H1 (cell line): Measurements from ENCODE around the gene KRCC1. TPM values are rescaled to one million over a fixed set of nuclear protein-coding genes. Genes with fewer than 3 reads are reported as not detected.

ENCODE experiments used
- CBX5 ChIP-seq: fragments of 300-800, 300-1000 bp; sonication (generic); IDR thresholded peaks from 2 replicates; pipeline ENCODE4 v1.7.1; 2016; ENCODE audit warnings: antibody characterized with exemption, low read length, low read depth
- MAFK ChIP-seq: IDR thresholded peaks from 2 replicates; pipeline ENCODE4 v1.6.1; 2012; ENCODE audit warnings: low read depth, mild to moderate bottlenecking, improper control_type of control experiment, low read length
- SUZ12 ChIP-seq: fragments of 200-600 bp; sonication (generic); IDR thresholded peaks from 2 replicates; pipeline ENCODE4 v1.6.1; 2012; ENCODE audit warnings: mild to moderate bottlenecking, inconsistent platforms, low read length, moderate library complexity, mixed read lengths
- TAF7 ChIP-seq: optimal IDR thresholded peaks from 2 replicates; pipeline ENCODE3; 2011; ENCODE audit warnings: low read depth, mild to moderate bottlenecking, inconsistent platforms, low read length, moderate library complexity, borderline replicate concordance
- TEAD4 ChIP-seq: IDR thresholded peaks from 2 replicates; pipeline ENCODE4 v1.6.1; 2012; ENCODE audit warnings: low read depth, low read length, inconsistent platforms, mixed read lengths
- ZNF274 ChIP-seq: IDR thresholded peaks from 2 replicates; pipeline ENCODE4 v1.7.0; 2012; ENCODE audit warnings: low read length, borderline replicate concordance; ENCODE audit errors: extremely low read depth
- polyA plus RNA-seq, 7 experiments: library from polyadenylated mRNA; depleted of rRNA in 3 of 7; stranded (reverse) in 5 of 7; unstranded in 2 of 7; fragments of >200 nt in 5 of 7; fragments of 200-250 nt in 2 of 7; gene quantifications; 1 replicate in 5 of 7; 2 replicates in 1 of 7; 4 replicates in 1 of 7; pipeline versions ENCODE4 v1.2.1 to v1.2.3, GENCODE V29; 2011 to 2013; ENCODE audit warnings: missing spikeins in 2 of 7, mixed read lengths in 2 of 7
- total RNA-seq: library from RNA; stranded (reverse); fragmentation: NEBNext Ultra II Directional; extraction: Animal tissue kit (Norgen Biotek cat#: 25700); gene quantifications from 2 replicates; pipeline ENCODE4 v1.2.1, GENCODE V29; 2021

Gene KRCC1
- total and polyA plus RNA-seq, 2 of the 8 experiments (the other 6 are each of a cell fraction or from before 2014, with no cell fraction given) = 5.1 to 8.5 TPM

DNA sequence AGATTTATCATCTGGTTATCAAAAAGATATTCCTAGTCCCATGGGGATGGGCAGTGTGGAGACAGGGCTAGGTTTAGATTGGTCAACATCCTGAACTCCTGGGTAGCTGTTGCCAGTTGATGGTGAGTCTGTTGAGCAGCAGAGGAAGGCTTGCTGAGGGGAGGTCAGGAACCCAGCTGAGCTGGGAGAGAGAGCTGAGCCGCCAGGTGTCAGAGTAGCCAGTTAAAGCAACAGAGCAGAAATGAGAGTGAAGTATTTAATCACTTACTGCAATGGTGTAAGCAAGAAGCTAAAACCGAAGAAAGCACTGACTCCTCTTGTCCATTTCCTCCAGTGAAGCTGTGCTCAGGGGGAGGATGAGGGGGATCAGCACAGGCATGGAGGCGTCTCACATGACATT is 41.6 kb upstream of the KRCC1 start (continued):
- TF ChIP-seq CBX5 (no peak), ZNF274 (no peak), TAF7 (no peak), TEAD4 (no peak), MAFK (no peak), SUZ12 (no peak)
